GM21619 (cell line): Measurements from ENCODE around the gene SLC5A4.
"Not testable (repeated sequence)": the region's sequence is repeated elsewhere in the genome, so short reads cannot be mapped to it uniquely, and the experiment has no call there.

Experiments used
- ATAC-seq: cut with Tn5 transposase; IDR thresholded peaks from one replicate; pipeline ENCODE4 v1.9.1; 2021; ENCODE audit not compliant: unreplicated experiment

SLC5A4 gene

GRCh38 chr22:32202161-32202538 is 53.0 kb downstream of the SLC5A4 start:
- ATAC-seq, result no peak

GRCh38 chr22:32200752-32201151 is 54.4 kb downstream of the SLC5A4 start:
- ATAC-seq, result no peak

- ATAC-seq, result no peak
Measured at GRCh38 chr22:32199961-32200360, 55.2 kb downstream of the SLC5A4 start.

GRCh38 chr22:32199341-32199740 is 55.8 kb downstream of the SLC5A4 start:
- no peak for ATAC-seq

- not testable (repeated sequence) for ATAC-seq
Measured at GRCh38 chr22:32197553-32198226, 57.5 kb downstream of the SLC5A4 start.

GRCh38 chr22:32195900-32196299 is 59.2 kb downstream of the SLC5A4 start:
- ATAC-seq, result not testable (repeated sequence)

GRCh38 chr22:32193346-32193745 is 61.8 kb downstream of the SLC5A4 start:
- ATAC-seq, result not testable (repeated sequence)

- not testable (repeated sequence) for ATAC-seq
Measured at GRCh38 chr22:32191021-32191420, 64.1 kb downstream of the SLC5A4 start.

GRCh38 chr22:32185821-32186220 is 69.3 kb downstream of the SLC5A4 start:
- no peak for ATAC-seq

- ATAC-seq, result no peak
Measured at GRCh38 chr22:32183625-32184024, 71.5 kb downstream of the SLC5A4 start.

- no peak for ATAC-seq
Measured at GRCh38 chr22:32181043-32181442, 74.1 kb downstream of the SLC5A4 start.

GRCh38 chr22:32177221-32177765 is 77.9 kb downstream of the SLC5A4 start:
- ATAC-seq, result no peak

GRCh38 chr22:32175683-32176644 is 79.2 kb downstream of the SLC5A4 start:
- no peak for ATAC-seq

GRCh38 chr22:32175115-32175514 is 80.0 kb downstream of the SLC5A4 start:
- no peak for ATAC-seq
